H1 (cell line): ENCODE measurements around the gene USP24. TPM values are rescaled to one million over a fixed set of nuclear protein-coding genes. Genes with fewer than 3 reads are reported as not detected.

Experiments used
- CTCF ChIA-PET: fragments of 300-600 bp; sonication (Branson Sonifier 250); formaldehyde crosslinking; loops from one replicate; lab custom pipeline; 2021; ENCODE audit not compliant: partially characterized antibody; lab: Charles Lee
- POLR2A ChIA-PET: fragments of 300-600 bp; sonication (Branson Sonifier 250); formaldehyde crosslinking; loops from one replicate; lab custom pipeline; 2021; ENCODE audit warnings: inconsistent platforms; ENCODE audit not compliant: partially characterized antibody; lab: Charles Lee
- DNase-seq, 2 experiments: peaks; one replicate each; pipeline versions ENCODE4 v3.0.0 to v3.0.0-alpha.2; 2010 to 2022; ENCODE audit warnings: low spot score in 2 of 2, low read depth in 1 of 2, mixed read lengths in 1 of 2
- FAIRE-seq: peaks from 2 replicates; lab custom pipeline; 2011; peaks lifted over from hg19 to GRCh38; lab: Jason Lieb, UNC
- H2AFZ ChIP-seq: 2 replicates; pipeline ENCODE4 v1.8.1; 2012; ENCODE audit warnings: low read length, inconsistent platforms
- H2AK5ac ChIP-seq: 2 replicates; pipeline ENCODE4 v1.6.1; 2013; ENCODE audit warnings: low read depth, low read length
- H2BK120ac ChIP-seq: replicated peaks from 2 replicates; pipeline ENCODE3; 2013; ENCODE audit warnings: low read depth, low read length, inconsistent platforms
- H2BK12ac ChIP-seq: 2 replicates; pipeline ENCODE4 v1.6.1; 2013; ENCODE audit warnings: low read depth, low read length
- H2BK15ac ChIP-seq: 2 replicates; pipeline ENCODE4 v1.6.1; 2013; ENCODE audit warnings: low read length
- H2BK20ac ChIP-seq: 2 replicates; pipeline ENCODE4 v1.6.1; 2013; ENCODE audit warnings: low read length
- H2BK5ac ChIP-seq: 2 replicates; pipeline ENCODE4 v1.6.1; 2013; ENCODE audit warnings: low read depth, low read length
- H3K14ac ChIP-seq: 2 replicates; pipeline ENCODE4 v1.6.1; 2013; ENCODE audit warnings: inconsistent platforms; ENCODE audit not compliant: insufficient read length
- H3K18ac ChIP-seq: 2 replicates; pipeline ENCODE4 v1.6.1; 2013; ENCODE audit warnings: low read length; ENCODE audit errors: extremely low read depth
- H3K23ac ChIP-seq: 2 replicates; pipeline ENCODE4 v1.6.1; 2013; ENCODE audit warnings: inconsistent platforms; ENCODE audit not compliant: insufficient read length
- H3K23me2 ChIP-seq: 2 replicates; pipeline ENCODE4 v1.6.1; 2013; ENCODE audit warnings: low read depth, low read length
- H3K27ac ChIP-seq: 2 replicates; pipeline ENCODE4 v1.6.1; 2011; ENCODE audit warnings: low read depth, low read length, inconsistent platforms
- H3K27me3 ChIP-seq, 4 experiments: replicated peaks in 1 of 4; 1 replicate in 1 of 4; 2 replicates in 3 of 4; pipeline versions ENCODE4 v1.6.1 to v1.8.1; 2011 to 2013; ENCODE audit warnings: low read length in 3 of 4, mild to moderate bottlenecking in 3 of 4, inconsistent platforms in 2 of 4, mixed read lengths in 2 of 4, moderate library complexity in 1 of 4; ENCODE audit not compliant: control insufficient read depth in 3 of 4, insufficient read depth in 3 of 4; ENCODE audit errors: extremely low read depth in 1 of 4
- H3K36me3 ChIP-seq, 4 experiments: 2 replicates each; pipeline versions ENCODE4 v1.6.1 to v1.8.1; 2011 to 2013; ENCODE audit warnings: mild to moderate bottlenecking in 4 of 4, low read length in 3 of 4, moderate library complexity in 2 of 4, control low read depth in 1 of 4, inconsistent platforms in 1 of 4; ENCODE audit not compliant: insufficient read depth in 4 of 4, control insufficient read depth in 2 of 4
- H3K4ac ChIP-seq: replicated peaks from 2 replicates; pipeline ENCODE3; 2013; ENCODE audit warnings: low read length, low read depth, mixed read lengths, inconsistent platforms; ENCODE audit not compliant: insufficient read length
- H3K4me1 ChIP-seq, 4 experiments: replicated peaks in 1 of 4; 1 replicate in 1 of 4; 2 replicates in 3 of 4; pipeline versions ENCODE4 v1.6.1 to v1.8.1; 2011 to 2013; ENCODE audit warnings: low read length in 3 of 4, inconsistent platforms in 2 of 4, mixed read lengths in 1 of 4; ENCODE audit not compliant: insufficient read depth in 4 of 4, control insufficient read depth in 3 of 4
- H3K4me2 ChIP-seq, 2 experiments: 2 replicates each; pipeline versions ENCODE4 v1.6.1 to v1.8.1; 2011 to 2013; ENCODE audit warnings: low read depth in 2 of 2, low read length in 2 of 2, control low read depth in 1 of 2, inconsistent platforms in 1 of 2, mild to moderate bottlenecking in 1 of 2; ENCODE audit not compliant: insufficient read depth in 1 of 2
- H3K4me3 ChIP-seq, 4 experiments: fragments of 200-600, 300-600 bp in 1 of 4; sonication (generic), shearing (Covaris generic), sonication (Bioruptor Twin) in 1 of 4; 2 replicates each; pipeline versions ENCODE4 v1.5.1 to v1.8.1; 2011 to 2016; ENCODE audit warnings: low read length in 4 of 4, low read depth in 3 of 4, control low read depth in 2 of 4, inconsistent platforms in 2 of 4, mild to moderate bottlenecking in 2 of 4, mixed read lengths in 1 of 4, moderate library complexity in 1 of 4; ENCODE audit not compliant: insufficient read depth in 2 of 4; ENCODE audit errors: extremely low read depth in 1 of 4
- H3K56ac ChIP-seq: replicated peaks from 2 replicates; pipeline ENCODE3; 2013; ENCODE audit warnings: low read depth, mild to moderate bottlenecking, mixed read lengths, low read length, inconsistent platforms; ENCODE audit not compliant: insufficient read length
- H3K79me1 ChIP-seq: 2 replicates; pipeline ENCODE4 v1.6.1; 2013; ENCODE audit warnings: low read depth, low read length, control low read depth
- H3K79me2 ChIP-seq, 2 experiments: 2 replicates each; pipeline versions ENCODE4 v1.6.1 to v1.8.1; 2012 to 2013; ENCODE audit warnings: low read length in 2 of 2, mild to moderate bottlenecking in 2 of 2, inconsistent platforms in 1 of 2; ENCODE audit not compliant: insufficient read depth in 2 of 2, control insufficient read depth in 1 of 2
- H3K9ac ChIP-seq, 4 experiments: replicated peaks in 1 of 4; 1 replicate in 1 of 4; 2 replicates in 3 of 4; pipeline versions ENCODE4 v1.6.1 to v1.8.1; 2011 to 2013; ENCODE audit warnings: low read depth in 3 of 4, low read length in 3 of 4, control low read depth in 2 of 4, mild to moderate bottlenecking in 2 of 4, moderate library complexity in 2 of 4, inconsistent platforms in 1 of 4; ENCODE audit errors: extremely low read depth in 1 of 4
- H3K9me3 ChIP-seq, 2 experiments: 2 replicates each; pipeline versions ENCODE4 v1.6.1 to v1.8.1; 2012 to 2013; ENCODE audit warnings: mild to moderate bottlenecking in 2 of 2, moderate library complexity in 2 of 2, control low read depth in 1 of 2, inconsistent platforms in 1 of 2, low read depth in 1 of 2, low read length in 1 of 2, mixed read lengths in 1 of 2; ENCODE audit not compliant: insufficient read depth in 2 of 2
- H4K20me1 ChIP-seq, 2 experiments: replicated peaks in 1 of 2; 2 replicates each; pipeline versions ENCODE3 to v1.8.1; 2011 to 2013; ENCODE audit warnings: inconsistent platforms in 2 of 2, low read length in 2 of 2, mild to moderate bottlenecking in 1 of 2; ENCODE audit not compliant: insufficient read depth in 2 of 2, control insufficient read depth in 1 of 2
- H4K5ac ChIP-seq: 2 replicates; pipeline ENCODE4 v1.6.1; 2013; ENCODE audit warnings: low read length, low read depth, mixed read lengths, inconsistent platforms; ENCODE audit not compliant: insufficient read length
- H4K8ac ChIP-seq: 2 replicates; pipeline ENCODE4 v1.8.0; 2013; ENCODE audit warnings: mild to moderate bottlenecking, moderate library complexity, low read length, inconsistent platforms; ENCODE audit not compliant: insufficient read depth; ENCODE audit errors: extremely low read depth
- H4K91ac ChIP-seq: replicated peaks from 2 replicates; pipeline ENCODE3; 2013; ENCODE audit warnings: low read length, mixed read lengths, inconsistent platforms; ENCODE audit not compliant: insufficient read length
- GTF2F1 ChIP-seq: IDR thresholded peaks from 2 replicates; pipeline ENCODE4 v1.6.1; 2012; ENCODE audit warnings: low read depth, low read length, improper control_type of control experiment, borderline replicate concordance
- WGBS, 2 experiments: shearing (Covaris generic) in 1 of 2; methylation state at CpG; one replicate each; pipeline versions ENCODE4 v1.1.6 to v1.1.7; 2013 to 2015; ENCODE audit warnings: low lambda C conversion rate in 2 of 2, mixed read lengths in 2 of 2, inconsistent platforms in 1 of 2, low coverage in 1 of 2, missing lambda C conversion rate in 1 of 2; ENCODE audit not compliant: insufficient replicate concordance in 2 of 2, insufficient coverage in 1 of 2, insufficient read length in 1 of 2; ENCODE audit errors: extremely low coverage in 1 of 2, missing lambda C conversion rate in 1 of 2; 5-methylcytosine and 5-hydroxymethylcytosine counted together
- polyA plus RNA-seq, 7 experiments: library from polyadenylated mRNA; depleted of rRNA in 3 of 7; stranded (reverse) in 5 of 7; unstranded in 2 of 7; fragments of >200 nt in 5 of 7; fragments of 200-250 nt in 2 of 7; gene quantifications; 1 replicate in 5 of 7; 2 replicates in 1 of 7; 4 replicates in 1 of 7; pipeline versions ENCODE4 v1.2.1 to v1.2.3, GENCODE V29; 2011 to 2013; ENCODE audit warnings: missing spikeins in 2 of 7, mixed read lengths in 2 of 7
- total RNA-seq: library from RNA; stranded (reverse); fragmentation: NEBNext Ultra II Directional; extraction: Animal tissue kit (Norgen Biotek cat#: 25700); gene quantifications from 2 replicates; pipeline ENCODE4 v1.2.1, GENCODE V29; 2021

Gene USP24
- total and polyA plus RNA-seq, 2 of the 8 experiments (the other 6 are each of a cell fraction or from before 2014, with no cell fraction given), result 11.1 to 34.6 TPM

GRCh38 chr1:55047611-55048010 lies 167.6 kb downstream of the USP24 start:
- no peak overlapping the region for H2BK15ac ChIP-seq
- H3K27ac ChIP-seq, result no peak overlapping the region
- POLR2A ChIA-PET, result no interaction called here
- CTCF ChIA-PET, result interaction anchor here (0.7 to 4.3 kb wide), 5 partner anchors 10 to 140 kb away, joined by 3 to 31 read pairs (median 4); no protein-coding TSS in a partner anchor
- H3K56ac ChIP-seq, result no peak overlapping the region
- H2BK12ac ChIP-seq, result no peak overlapping the region
- H3K27me3 ChIP-seq, result no peaks in the 10 kb centered on the region
- H2AK5ac ChIP-seq, result no peak overlapping the region
- H3K79me2 ChIP-seq, result peaks cover 1 to 4% of the 10 kb centered on the region in 2 experiments; a peak in 1 of 4 replicates
- H3K4me3 ChIP-seq, result no peak overlapping the region
- no peak overlapping the region for H3K4me2 ChIP-seq
- WGBS, 2 experiments, result 76% methylated on average over 3 of the region's 3 CpGs; no CpG with 5 or more reads in 1 of the 2 experiments
- H3K14ac ChIP-seq, result no peak overlapping the region
- FAIRE-seq (no peak), DNase-seq (no peak)
- TF ChIP-seq GTF2F1, result no peak
- H3K79me1 ChIP-seq, result no peaks in the 10 kb centered on the region; the same call in none of the 2 replicates
- no peak overlapping the region for H4K8ac ChIP-seq
- no peak overlapping the region for H3K4ac ChIP-seq
- H4K5ac ChIP-seq, result no peak overlapping the region
- H2BK20ac ChIP-seq, result no peak overlapping the region
- H3K9me3 ChIP-seq, result no peaks in the 10 kb centered on the region
- H3K23ac ChIP-seq, result no peak overlapping the region
- no peak overlapping the region for H3K18ac ChIP-seq
- H3K23me2 ChIP-seq, result no peaks in the 10 kb centered on the region
- H4K91ac ChIP-seq, result no peak overlapping the region
- H2BK120ac ChIP-seq, result no peak overlapping the region
- no peak overlapping the region for H2BK5ac ChIP-seq
- peaks cover 0 to 17% (median under 1%) of the 10 kb centered on the region in 4 experiments; a peak in 3 of 8 replicates for H3K36me3 ChIP-seq
- H3K4me1 ChIP-seq, result no peaks in the 10 kb centered on the region; a peak in 1 of 7 replicates
- peaks cover 0 to 31% of the 10 kb centered on the region in 2 experiments for H4K20me1 ChIP-seq
- H3K9ac ChIP-seq, result no peak overlapping the region
- no peak overlapping the region for H2AFZ ChIP-seq
